Stimulated activated CD4-positive, alpha-beta T cell treated with anti-CD3 and anti-CD28 coated beads, Interleukin-12 subunit alpha, Interleukin-12 subunit beta, amount 100 ng/mL, for 48 hours (primary cell): ENCODE results near the gene AKAP13.
"Not testable (repeated sequence)": the region's sequence is repeated elsewhere in the genome, so short reads cannot be mapped to it uniquely, and the experiment has no call there.

Experiments
- DNase-seq, 3 donors: peaks; one replicate each; pipeline ENCODE4 v3.0.0-alpha.2; 2020; ENCODE audit warnings: low read depth in 2 of 3, low spot score in 1 of 3

The AKAP13 gene

GRCh38 chr15:85651548-85651947, 271.1 kb downstream of the AKAP13 start:
- DNase-seq = no peak

- DNase-seq = no peak
Observed at GRCh38 chr15:85652457-85652856, 272.1 kb downstream of the AKAP13 start.

- no peak for DNase-seq
Observed at GRCh38 chr15:85657132-85657531, 276.7 kb downstream of the AKAP13 start.

- DNase-seq = no peak
Observed at GRCh38 chr15:85658816-85659215, 278.4 kb downstream of the AKAP13 start.

- DNase-seq = no peak
Observed at GRCh38 chr15:85661859-85662258, 281.5 kb downstream of the AKAP13 start.

- not testable (repeated sequence) for DNase-seq
Observed at GRCh38 chr15:85665677-85666076, 285.3 kb downstream of the AKAP13 start.

- DNase-seq = peak in 2 of 3 donors; percentile 31 to 58
Observed at GRCh38 chr15:85667491-85668424, 287.4 kb downstream of the AKAP13 start.

GRCh38 chr15:85671156-85671555, 290.8 kb downstream of the AKAP13 start:
- no peak for DNase-seq

- DNase-seq = no peak
Observed at GRCh38 chr15:85672332-85673084, 292.1 kb downstream of the AKAP13 start.

- DNase-seq = no peak
Observed at GRCh38 chr15:85673326-85673725, 292.9 kb downstream of the AKAP13 start.

- DNase-seq = no peak
Observed at GRCh38 chr15:85676342-85677098, 296.1 kb downstream of the AKAP13 start.

- no peak for DNase-seq
Observed at GRCh38 chr15:85679231-85679630, 298.8 kb downstream of the AKAP13 start.

- no peak for DNase-seq
Observed at GRCh38 chr15:85681386-85681785, 301.0 kb downstream of the AKAP13 start.

GRCh38 chr15:85684174-85684710, 303.8 kb downstream of the AKAP13 start:
- no peak for DNase-seq

- no peak for DNase-seq
Observed at GRCh38 chr15:85685356-85685755, 305.0 kb downstream of the AKAP13 start.

GRCh38 chr15:85687329-85687728, 306.9 kb downstream of the AKAP13 start:
- DNase-seq = no peak

GRCh38 chr15:85688711-85689110, 308.3 kb downstream of the AKAP13 start:
- no peak for DNase-seq

- no peak for DNase-seq
Observed at GRCh38 chr15:85689729-85690128, 309.3 kb downstream of the AKAP13 start.

GRCh38 chr15:85690561-85691231, 310.3 kb downstream of the AKAP13 start:
- peak in 1 of 3 donors; percentile 47 for DNase-seq
